GM18520 (cell line): ENCODE measurements around the gene HS2ST1.

Experiments used
- ATAC-seq: cut with Tn5 transposase; IDR thresholded peaks from one replicate; pipeline ENCODE4 v1.9.1; 2021; ENCODE audit not compliant: unreplicated experiment

The HS2ST1 gene

DNA sequence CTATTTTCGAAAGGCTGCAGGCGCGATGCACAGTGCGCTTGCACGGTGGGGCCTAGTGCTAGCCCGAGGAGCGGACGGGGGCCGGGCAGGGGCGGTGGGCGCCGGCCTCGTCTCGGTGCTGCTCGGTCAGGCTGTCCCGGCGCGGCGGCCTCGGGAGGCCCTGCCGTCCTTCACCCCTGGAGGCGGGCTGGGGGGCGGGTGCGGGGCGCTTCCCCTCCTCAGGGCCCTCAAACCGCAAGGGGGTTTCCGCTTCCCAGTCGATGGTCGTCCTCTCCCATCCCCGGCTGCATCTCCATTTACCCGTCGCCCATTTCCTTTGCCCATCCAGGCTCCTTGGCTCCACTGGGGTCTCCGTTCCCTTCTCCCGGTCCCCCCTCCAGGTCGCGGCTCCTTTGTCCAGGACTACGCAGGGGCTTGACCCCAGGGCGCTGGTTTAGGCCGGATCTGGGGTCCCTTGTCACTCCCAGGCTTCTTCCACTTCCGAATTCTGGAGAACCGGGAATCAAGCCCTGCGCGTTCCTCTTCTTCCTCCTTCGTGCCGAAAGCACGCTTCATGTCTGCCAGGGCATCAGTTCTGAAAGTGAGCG lies 217.9 kb downstream of the HS2ST1 start:
- ATAC-seq = no peak

DNA sequence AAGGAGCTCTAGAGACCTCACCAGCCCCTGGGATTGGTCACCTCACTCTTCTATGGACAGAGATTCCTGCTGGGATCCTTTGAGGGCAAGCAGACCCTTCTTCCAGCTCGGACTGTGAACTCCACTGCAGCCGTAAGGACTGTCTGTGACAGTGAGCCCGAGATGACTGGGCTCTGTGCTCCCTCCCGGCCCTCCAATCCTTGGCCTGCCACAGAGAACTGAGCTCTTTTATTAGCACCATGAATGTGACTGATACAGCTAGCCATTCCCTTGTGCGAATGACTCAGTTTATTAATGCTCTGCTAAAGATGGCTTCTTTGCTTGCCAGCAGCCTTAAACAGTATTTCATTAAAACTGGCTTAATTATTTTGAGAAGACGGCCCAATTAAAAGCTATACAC lies 219.6 kb downstream of the HS2ST1 start:
- no peak for ATAC-seq

GRCh38 chr1:87134625-87135328 lies 220.3 kb downstream of the HS2ST1 start:
- no peak for ATAC-seq

- ATAC-seq = no peak
Observed at GRCh38 chr1:87135329-87135712, 220.9 kb downstream of the HS2ST1 start.

- no peak for ATAC-seq
Observed at GRCh38 chr1:87136607-87137341, 222.3 kb downstream of the HS2ST1 start.

GRCh38 chr1:87137342-87137739 lies 222.9 kb downstream of the HS2ST1 start:
- ATAC-seq = no peak

DNA sequence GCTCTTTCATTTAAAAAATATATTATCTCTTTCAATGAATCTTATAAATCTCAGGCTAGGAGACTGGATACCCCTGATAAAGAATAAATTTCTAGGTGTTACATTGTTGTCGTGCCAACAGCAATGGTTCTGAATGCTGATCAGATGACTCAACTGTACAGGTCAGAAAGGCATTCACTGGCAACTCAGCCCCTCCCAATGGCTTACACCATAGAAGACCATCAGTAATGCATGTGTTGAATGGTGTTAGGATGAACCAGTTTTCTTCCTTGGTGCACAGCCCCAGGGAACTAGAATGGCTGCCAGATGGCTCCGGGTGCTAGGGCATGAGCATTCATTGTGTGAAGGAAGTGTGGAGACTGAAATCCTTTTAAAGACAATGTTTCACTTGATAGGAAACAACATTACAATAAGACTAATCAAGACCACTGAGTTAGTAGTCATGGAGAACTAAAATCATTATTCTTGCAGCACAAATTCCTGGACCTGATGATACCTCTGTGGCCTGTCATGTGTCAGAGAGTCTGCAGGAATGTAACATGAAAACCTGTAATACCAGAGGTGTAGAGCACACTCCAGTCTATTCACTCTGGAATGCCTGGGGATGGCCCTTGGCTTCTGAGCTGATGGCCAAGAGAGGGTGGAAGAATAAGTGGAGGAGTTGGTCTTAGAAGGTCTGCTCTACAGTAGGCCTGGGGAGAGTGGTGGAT lies 226.6 kb downstream of the HS2ST1 start:
- ATAC-seq = no peak

DNA sequence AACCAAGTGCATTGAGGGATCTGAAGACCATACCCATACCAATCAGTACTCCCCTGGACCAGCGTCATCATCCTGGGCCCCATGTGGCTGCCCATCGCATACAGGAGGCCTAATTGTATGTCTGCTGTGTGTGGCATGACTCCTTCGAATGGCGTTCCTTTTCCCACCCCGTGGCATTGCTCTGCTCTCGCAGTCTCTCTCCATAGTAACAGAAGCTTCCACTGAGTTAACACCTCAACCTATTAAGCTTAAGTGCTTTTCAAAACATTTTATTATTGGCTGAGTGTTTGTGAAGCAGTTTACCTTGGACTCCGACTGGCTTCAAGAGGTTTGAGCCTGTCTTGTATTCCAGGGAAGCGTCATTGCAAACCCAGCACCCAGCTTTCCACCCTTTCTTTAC lies 227.1 kb downstream of the HS2ST1 start:
- no peak for ATAC-seq

- ATAC-seq = no peak
Observed at GRCh38 chr1:87143413-87144135, 229.1 kb downstream of the HS2ST1 start.

DNA sequence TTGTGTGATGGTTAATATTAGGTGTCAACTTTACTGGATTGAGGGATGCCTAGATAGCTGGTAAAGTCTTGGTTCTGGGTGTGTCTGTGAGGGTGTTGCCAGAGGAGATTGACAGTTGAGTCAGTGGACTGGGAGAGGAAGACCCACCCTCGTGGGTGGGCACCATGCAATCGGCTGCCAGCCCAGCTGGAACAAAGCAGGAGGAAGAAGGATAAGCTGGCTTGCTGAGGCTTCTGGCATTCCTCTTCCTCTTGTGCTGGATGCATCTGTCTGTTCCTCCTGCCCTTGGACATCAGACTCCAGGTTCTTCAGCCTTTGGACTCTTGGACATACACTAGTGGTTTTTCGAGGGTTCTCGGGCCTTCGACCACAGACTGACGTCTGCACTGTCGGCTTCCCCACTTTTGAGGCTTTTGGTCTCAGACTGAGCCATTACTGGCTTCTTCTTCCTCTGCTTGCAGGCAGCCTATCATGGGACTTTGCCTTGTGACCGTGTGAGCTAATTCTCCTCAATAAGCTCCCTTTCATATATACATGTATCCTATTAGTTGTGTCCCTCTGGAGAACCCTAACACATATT lies 230.0 kb downstream of the HS2ST1 start:
- no peak for ATAC-seq

GRCh38 chr1:87144981-87145380 lies 230.5 kb downstream of the HS2ST1 start:
- ATAC-seq = no peak

DNA sequence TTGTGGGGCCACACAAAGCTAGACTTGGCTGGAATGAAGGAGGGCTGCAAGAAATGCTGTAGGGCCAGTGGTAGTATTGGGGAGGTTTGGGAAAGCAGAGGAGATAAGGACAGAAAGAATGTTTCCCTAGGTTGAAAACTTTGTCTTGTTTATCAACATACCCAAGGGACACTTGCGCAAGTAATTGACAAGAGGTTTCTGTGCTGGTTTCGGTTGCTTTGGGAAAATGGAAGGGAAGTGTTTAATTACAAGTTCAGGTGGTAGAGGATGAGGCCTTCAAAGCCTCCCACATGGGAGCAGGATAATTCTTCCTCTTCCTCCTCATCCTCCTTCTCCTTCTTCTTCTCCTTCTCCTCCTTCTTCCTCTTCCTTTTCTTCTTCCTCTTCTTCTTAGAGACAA lies 232.1 kb downstream of the HS2ST1 start:
- no peak for ATAC-seq

- no peak for ATAC-seq
Observed at GRCh38 chr1:87146986-87147385, 232.6 kb downstream of the HS2ST1 start.

- ATAC-seq = no peak
Observed at GRCh38 chr1:87147851-87148250, 233.4 kb downstream of the HS2ST1 start.

- no peak for ATAC-seq
Observed at GRCh38 chr1:87148661-87149060, 234.2 kb downstream of the HS2ST1 start.

DNA sequence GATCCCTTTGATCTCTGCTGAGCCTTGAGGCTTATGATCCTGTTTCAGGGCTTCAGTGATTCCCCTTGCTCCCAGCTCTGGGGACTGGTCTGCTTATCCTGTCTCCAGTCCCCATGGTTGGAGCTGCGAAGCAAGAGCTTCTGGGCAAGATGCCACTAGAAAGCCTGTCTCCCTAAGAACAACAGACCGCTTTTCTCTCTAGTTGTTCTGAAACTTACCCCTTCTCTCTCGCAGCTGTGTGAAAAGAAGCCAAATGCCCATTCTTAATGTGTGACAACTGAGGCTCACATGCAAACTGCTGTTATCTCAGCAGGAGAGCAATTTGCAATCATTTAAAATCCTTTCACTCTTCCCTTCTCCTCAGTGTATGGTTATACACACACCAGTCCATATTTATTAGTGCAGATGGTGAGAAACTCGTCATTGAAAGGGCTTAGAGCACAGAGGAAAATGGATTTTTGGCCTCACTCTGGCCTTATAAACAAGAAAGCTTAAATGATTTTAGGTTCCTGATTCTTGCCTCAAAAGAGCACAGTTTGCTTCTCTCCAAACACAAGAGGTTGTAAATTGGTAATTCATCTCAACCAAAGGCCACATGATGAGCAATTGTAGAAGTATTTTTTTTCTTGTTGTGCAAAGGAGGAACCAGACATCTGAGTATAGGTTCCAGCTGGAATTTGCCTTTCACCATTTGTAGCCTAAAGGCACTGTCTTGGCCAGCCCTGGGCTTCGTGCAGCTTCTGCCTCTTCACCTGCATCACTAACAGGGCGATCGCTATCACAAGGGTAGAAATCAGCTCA lies 235.0 kb downstream of the HS2ST1 start:
- no peak for ATAC-seq

DNA sequence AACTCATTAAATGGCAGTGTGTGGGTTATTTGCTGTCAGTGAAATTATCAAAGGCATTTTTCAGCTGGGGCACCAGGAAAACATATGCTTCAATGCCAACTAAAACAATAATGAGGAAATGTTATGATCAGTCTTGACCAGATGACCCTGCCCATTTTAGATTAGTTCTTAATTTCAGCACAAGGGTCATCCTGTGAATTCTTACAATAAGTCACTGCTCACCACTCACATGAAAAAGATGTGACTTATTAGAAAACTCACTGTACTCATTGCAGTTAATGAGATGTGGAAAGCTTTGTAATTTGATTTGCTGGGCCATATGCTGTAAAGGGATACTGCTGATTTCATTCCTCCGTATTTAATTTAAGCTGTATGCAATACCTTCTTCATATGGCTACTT lies 235.7 kb downstream of the HS2ST1 start:
- ATAC-seq = no peak

DNA sequence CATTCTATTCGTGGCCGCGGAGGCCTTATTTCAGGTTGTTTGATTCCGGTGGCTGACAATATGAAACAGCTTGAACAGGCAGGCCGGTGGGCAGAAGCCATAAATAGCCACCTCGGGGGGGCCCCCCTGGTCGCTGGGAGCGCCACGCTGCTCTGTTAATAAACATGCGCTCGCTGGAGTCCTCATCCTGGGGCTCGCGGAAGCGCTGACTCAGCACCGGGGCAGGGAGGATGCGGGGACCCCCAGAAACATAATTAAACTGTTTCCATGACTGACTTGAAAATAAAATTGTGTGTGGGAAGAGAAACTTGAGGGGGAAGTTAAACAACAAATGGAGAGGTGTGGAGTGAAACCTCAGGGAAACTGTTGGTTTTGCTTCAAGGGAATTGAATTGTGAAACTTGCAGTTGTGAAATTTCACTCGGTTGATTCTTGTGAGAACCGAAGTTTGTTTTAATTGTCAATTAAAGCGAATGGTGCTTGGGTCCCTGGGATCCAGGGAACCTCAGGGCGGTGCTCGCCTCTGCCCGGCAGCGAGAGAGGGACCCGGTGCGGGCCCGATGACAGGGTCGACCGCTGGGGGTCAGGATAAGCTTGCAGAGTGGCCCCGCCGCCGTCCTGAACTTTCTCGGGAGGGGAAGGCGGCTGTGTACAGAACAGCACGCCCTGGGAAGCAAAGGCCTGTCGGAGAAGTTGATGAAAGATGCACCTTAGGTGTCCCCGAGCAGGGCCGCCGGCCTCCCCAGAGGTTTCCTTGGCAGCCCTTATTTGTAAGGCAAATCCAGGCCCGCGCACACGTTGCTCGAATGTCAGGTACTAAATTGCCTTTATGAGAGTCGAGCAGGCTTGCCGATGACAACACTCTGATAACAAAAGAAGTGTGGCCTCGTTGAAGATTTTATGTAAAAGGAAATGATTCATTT lies 237.3 kb downstream of the HS2ST1 start:
- ATAC-seq = peak; percentile 46

GRCh38 chr1:87154384-87154783 lies 239.9 kb downstream of the HS2ST1 start:
- ATAC-seq = no peak
